ENCODE results near the gene ZNF518B. TPM values are rescaled to one million over a fixed set of nuclear protein-coding genes. Genes with fewer than 3 reads are reported as not detected.
A peak's percentile ranks its signal among the peaks of the same experiment; 100 is the strongest.

The ZNF518B gene
- total RNA-seq = 22.3 TPM
- polyA plus RNA-seq (ENCODE audit: insufficient read depth in 1 of 8, insufficient read length in 8 of 8, low replicate concordance in 1 of 8) = 10 to 100 TPM in 7 of 8 donors, 1 to 10 TPM in 1; 9.8 to 17.4 (median 13.5) TPM
- long read RNA-seq, donor 1, full-length matches to known transcripts = 4 of 4 reads
- long read RNA-seq, donor 1, partial matches to known transcripts = 0 of 4 reads
- long read RNA-seq, donor 1, other reads (novel, unspliced or antisense) = 0 of 4 reads
- long read RNA-seq, donor 2 = 0 reads
- long read RNA-seq, donor 3, full-length matches to known transcripts = 6 of 17 reads
- long read RNA-seq, donor 3, partial matches to known transcripts = 11 of 17 reads
- long read RNA-seq, donor 3, other reads (novel, unspliced or antisense) = 0 of 17 reads
- long read RNA-seq, donor 4, full-length matches to known transcripts = 5 of 5 reads
- long read RNA-seq, donor 4, partial matches to known transcripts = 0 of 5 reads
- long read RNA-seq, donor 4, other reads (novel, unspliced or antisense) = 0 of 5 reads
- long read RNA-seq, donor 5, full-length matches to known transcripts = 5 of 5 reads
- long read RNA-seq, donor 5, partial matches to known transcripts = 0 of 5 reads
- long read RNA-seq, donor 5, other reads (novel, unspliced or antisense) = 0 of 5 reads
- long read RNA-seq, donor 6, full-length matches to known transcripts = 9 of 9 reads
- long read RNA-seq, donor 6, partial matches to known transcripts = 0 of 9 reads
- long read RNA-seq, donor 6, other reads (novel, unspliced or antisense) = 0 of 9 reads
- long read RNA-seq, donor 7, full-length matches to known transcripts = 3 of 3 reads
- long read RNA-seq, donor 7, partial matches to known transcripts = 0 of 3 reads
- long read RNA-seq, donor 7, other reads (novel, unspliced or antisense) = 0 of 3 reads
- long read RNA-seq, donor 8, full-length matches to known transcripts = 5 of 5 reads
- long read RNA-seq, donor 8, partial matches to known transcripts = 0 of 5 reads
- long read RNA-seq, donor 8, other reads (novel, unspliced or antisense) = 0 of 5 reads
- long read RNA-seq, donor 9, full-length matches to known transcripts = 3 of 3 reads
- long read RNA-seq, donor 9, partial matches to known transcripts = 0 of 3 reads
- long read RNA-seq, donor 9, other reads (novel, unspliced or antisense) = 0 of 3 reads
- long read RNA-seq, donor 10, full-length matches to known transcripts = 12 of 12 reads
- long read RNA-seq, donor 10, partial matches to known transcripts = 0 of 12 reads
- long read RNA-seq, donor 10, other reads (novel, unspliced or antisense) = 0 of 12 reads
- long read RNA-seq, donor 11, full-length matches to known transcripts = 1 of 1 reads
- long read RNA-seq, donor 11, partial matches to known transcripts = 0 of 1 reads
- long read RNA-seq, donor 11, other reads (novel, unspliced or antisense) = 0 of 1 reads

GRCh38 chr4:10457255-10457801 lies at the start of gene ZNF518B:
Gene ZNF518B (minus strand): TSS chr4:10457426. CDS start chr4:10446328, 11,098 bp downstream.
- peaks cover 22% of the 10 kb centered on the region for H3K4me1 ChIP-seq (ENCODE audit: control insufficient read depth, insufficient read depth, low read length)
- H3K27ac ChIP-seq (ENCODE audit: low read length) = peak within 1 kb of the TSS; percentile 35
- peaks cover 24% of the 10 kb centered on the region for H3K27me3 ChIP-seq (ENCODE audit: control insufficient read depth, insufficient read depth, low read length)
- peaks cover 20% of the 10 kb centered on the region for H3K36me3 ChIP-seq (ENCODE audit: control insufficient read depth, insufficient read depth, low read length)
- peak; percentile 85 for DNase-seq
- H3K4me3 ChIP-seq (ENCODE audit: low read length) = peak within 1 kb of the TSS; percentile 65
- H3K9me3 ChIP-seq (replicated peaks; ENCODE audit: control insufficient read depth, low read depth, low read length) = no peaks in the 10 kb centered on the region
- WGBS (ENCODE audit: insufficient coverage) = under 1% methylated on average over 59 of the region's 60 CpGs

GRCh38 chr4:10506077-10506476 lies 48.9 kb upstream of the ZNF518B start:
- no peaks in the 10 kb centered on the region for H3K4me1 ChIP-seq (ENCODE audit: control insufficient read depth, insufficient read depth, low read length)
- no peak overlapping the region for H3K4me3 ChIP-seq (ENCODE audit: low read length)
- WGBS (ENCODE audit: insufficient coverage) = no CpG with 5 or more reads among the region's 4 CpGs
- H3K9me3 ChIP-seq (replicated peaks; ENCODE audit: control insufficient read depth, low read depth, low read length) = no peaks in the 10 kb centered on the region
- DNase-seq = no peak
- H3K27me3 ChIP-seq (ENCODE audit: control insufficient read depth, insufficient read depth, low read length) = no peaks in the 10 kb centered on the region
- no peaks in the 10 kb centered on the region for H3K36me3 ChIP-seq (ENCODE audit: control insufficient read depth, insufficient read depth, low read length)
- no peak overlapping the region for H3K27ac ChIP-seq (ENCODE audit: low read length)

GRCh38 chr4:10504570-10505179 lies 47.4 kb upstream of the ZNF518B start:
- H3K4me1 ChIP-seq (ENCODE audit: control insufficient read depth, insufficient read depth, low read length) = no peaks in the 10 kb centered on the region
- no peak overlapping the region for H3K4me3 ChIP-seq (ENCODE audit: low read length)
- no peaks in the 10 kb centered on the region for H3K27me3 ChIP-seq (ENCODE audit: control insufficient read depth, insufficient read depth, low read length)
- H3K27ac ChIP-seq (ENCODE audit: low read length) = no peak overlapping the region
- no peaks in the 10 kb centered on the region for H3K9me3 ChIP-seq (replicated peaks; ENCODE audit: control insufficient read depth, low read depth, low read length)
- no CpG with 5 or more reads among the region's 5 CpGs for WGBS (ENCODE audit: insufficient coverage)
- peak; percentile 72 for DNase-seq
- no peaks in the 10 kb centered on the region for H3K36me3 ChIP-seq (ENCODE audit: control insufficient read depth, insufficient read depth, low read length)

GRCh38 chr4:10502717-10503116 lies 45.5 kb upstream of the ZNF518B start:
- Histone ChIP-seq H3K27me3 (ENCODE audit: control insufficient read depth, insufficient read depth, low read length) (no peaks in the 10 kb centered on the region), H3K9me3 (replicated peaks; ENCODE audit: control insufficient read depth, low read depth, low read length) (no peaks in the 10 kb centered on the region), H3K4me1 (ENCODE audit: control insufficient read depth, insufficient read depth, low read length) (no peaks in the 10 kb centered on the region), H3K27ac (ENCODE audit: low read length) (no peak overlapping the region), H3K4me3 (ENCODE audit: low read length) (no peak overlapping the region), H3K36me3 (ENCODE audit: control insufficient read depth, insufficient read depth, low read length) (no peaks in the 10 kb centered on the region)
- WGBS (ENCODE audit: insufficient coverage) = 96% methylated on average over 3 of the region's 5 CpGs
- DNase-seq = no peak

GRCh38 chr4:10500776-10501175 lies 43.5 kb upstream of the ZNF518B start:
- Histone ChIP-seq H3K36me3 (ENCODE audit: control insufficient read depth, insufficient read depth, low read length) (no peaks in the 10 kb centered on the region), H3K9me3 (replicated peaks; ENCODE audit: control insufficient read depth, low read depth, low read length) (no peaks in the 10 kb centered on the region), H3K4me3 (ENCODE audit: low read length) (no peak overlapping the region), H3K27ac (ENCODE audit: low read length) (no peak overlapping the region), H3K27me3 (ENCODE audit: control insufficient read depth, insufficient read depth, low read length) (no peaks in the 10 kb centered on the region), H3K4me1 (ENCODE audit: control insufficient read depth, insufficient read depth, low read length) (no peaks in the 10 kb centered on the region)
- WGBS (ENCODE audit: insufficient coverage) = 79% methylated on average over 3 of the region's 6 CpGs
- no peak for DNase-seq

GRCh38 chr4:10496200-10496599 lies 39.0 kb upstream of the ZNF518B start:
- Histone ChIP-seq H3K36me3 (ENCODE audit: control insufficient read depth, insufficient read depth, low read length) (no peaks in the 10 kb centered on the region), H3K4me3 (ENCODE audit: low read length) (no peak overlapping the region), H3K27me3 (ENCODE audit: control insufficient read depth, insufficient read depth, low read length) (peaks cover 2% of the 10 kb centered on the region), H3K4me1 (ENCODE audit: control insufficient read depth, insufficient read depth, low read length) (no peaks in the 10 kb centered on the region), H3K27ac (ENCODE audit: low read length) (no peak overlapping the region), H3K9me3 (replicated peaks; ENCODE audit: control insufficient read depth, low read depth, low read length) (no peaks in the 10 kb centered on the region)
- DNase-seq = no peak
- WGBS (ENCODE audit: insufficient coverage) = 29% methylated on average over 1 of the region's 4 CpGs

GRCh38 chr4:10495651-10496050 lies 38.4 kb upstream of the ZNF518B start:
- H3K27me3 ChIP-seq (ENCODE audit: control insufficient read depth, insufficient read depth, low read length) = peaks cover 2% of the 10 kb centered on the region
- H3K36me3 ChIP-seq (ENCODE audit: control insufficient read depth, insufficient read depth, low read length) = no peaks in the 10 kb centered on the region
- WGBS (ENCODE audit: insufficient coverage) = 63% methylated on average over 8 of the region's 8 CpGs
- H3K27ac ChIP-seq (ENCODE audit: low read length) = no peak overlapping the region
- no peaks in the 10 kb centered on the region for H3K9me3 ChIP-seq (replicated peaks; ENCODE audit: control insufficient read depth, low read depth, low read length)
- no peak overlapping the region for H3K4me3 ChIP-seq (ENCODE audit: low read length)
- H3K4me1 ChIP-seq (ENCODE audit: control insufficient read depth, insufficient read depth, low read length) = no peaks in the 10 kb centered on the region
- no peak for DNase-seq

- no peak overlapping the region for H3K27ac ChIP-seq (ENCODE audit: low read length)
- no peaks in the 10 kb centered on the region for H3K4me1 ChIP-seq (ENCODE audit: control insufficient read depth, insufficient read depth, low read length)
- no peak overlapping the region for H3K4me3 ChIP-seq (ENCODE audit: low read length)
- WGBS (ENCODE audit: insufficient coverage) = 10% methylated on average over 3 of the region's 11 CpGs
- H3K27me3 ChIP-seq (ENCODE audit: control insufficient read depth, insufficient read depth, low read length) = peaks cover 2% of the 10 kb centered on the region
- no peaks in the 10 kb centered on the region for H3K9me3 ChIP-seq (replicated peaks; ENCODE audit: control insufficient read depth, low read depth, low read length)
- DNase-seq = no peak
- H3K36me3 ChIP-seq (ENCODE audit: control insufficient read depth, insufficient read depth, low read length) = no peaks in the 10 kb centered on the region
Measured at GRCh38 chr4:10492464-10492863, 35.2 kb upstream of the ZNF518B start.

GRCh38 chr4:10491401-10491800 lies 34.2 kb upstream of the ZNF518B start:
- Histone ChIP-seq H3K4me3 (ENCODE audit: low read length) (no peak overlapping the region), H3K27ac (ENCODE audit: low read length) (no peak overlapping the region), H3K9me3 (replicated peaks; ENCODE audit: control insufficient read depth, low read depth, low read length) (no peaks in the 10 kb centered on the region), H3K27me3 (ENCODE audit: control insufficient read depth, insufficient read depth, low read length) (peaks cover 2% of the 10 kb centered on the region), H3K36me3 (ENCODE audit: control insufficient read depth, insufficient read depth, low read length) (no peaks in the 10 kb centered on the region), H3K4me1 (ENCODE audit: control insufficient read depth, insufficient read depth, low read length) (no peaks in the 10 kb centered on the region)
- no peak for DNase-seq
- 80% methylated on average over 1 of the region's 3 CpGs for WGBS (ENCODE audit: insufficient coverage)
